Spleen (tissue), 7 donors: Measurements from ENCODE around the gene NEK3.
"Not testable (repeated sequence)": the region's sequence is repeated elsewhere in the genome, so short reads cannot be mapped to it uniquely, and the experiment has no call there.

Experiments
- CTCF ChIP-seq, 11 experiments: fragments of 200-600 bp in 7 of 11; fragments of 450-650 bp in 4 of 11; sonication (generic) in 4 of 11; IDR thresholded peaks in 8 of 11; conservative IDR thresholded peaks in 3 of 11; 1 replicate in 7 of 11; 2 replicates in 4 of 11; pipeline versions ENCODE4 v1.4.0 to v1.8.0; 2016 to 2021; ENCODE audit warnings: antibody characterized with exemption in 11 of 11, inconsistent platforms in 4 of 11, mild to moderate bottlenecking in 1 of 11
- POLR2A ChIP-seq, 3 donors: fragments of 450-650 bp; IDR thresholded peaks; one replicate each; pipeline ENCODE4 v1.5.1; 2017; ENCODE audit warnings: antibody characterized with exemption in 3 of 3, mild to moderate bottlenecking in 1 of 3
- POLR2AphosphoS5 ChIP-seq, 3 donors: sonication (generic); formaldehyde crosslinking; IDR thresholded peaks; one replicate each; pipeline ENCODE4 v1.5.1; 2017; ENCODE audit warnings: antibody characterized with exemption in 3 of 3
- donor health status: DM: no; HTN: no; CAD: no; lungs with moderate emphysema.
- donor health status: DM: no; HTN: no; CAD: no.
- donor health status: DM: no; HTN: no; CAD: no.

- not testable (repeated sequence) for TF ChIP-seq CTCF (IDR thresholded peaks at IDR 0.05 in 8 of 11, conservative IDR thresholded peaks at IDR 0.05 in 3 of 11); POLR2A (IDR thresholded peaks at IDR 0.05); POLR2AphosphoS5 (IDR thresholded peaks at IDR 0.05)
Measured at GRCh38 chr13:52084981-52085380, 74.4 kb downstream of the NEK3 start.
